Transverse colon (tissue), 3 donors: ENCODE results near the gene BRD2.

ENCODE experiments used
- POLR2A ChIP-seq: fragments of 450-650 bp; IDR thresholded peaks from one replicate; pipeline ENCODE4 v1.6.1; 2016; ENCODE audit warnings: antibody characterized with exemption, mild to moderate bottlenecking, moderate library complexity
- TF ChIP-seq, protein P1 (sequence below), 5 experiments: fragments of 200-600 bp in 3 of 5; fragments of 450-650 bp in 2 of 5; sonication (generic) in 3 of 5; IDR thresholded peaks; 1 replicate in 2 of 5; 2 replicates in 3 of 5; pipeline ENCODE4 v1.5.1; 2016 to 2017; ENCODE audit warnings: antibody characterized with exemption in 5 of 5, inconsistent platforms in 3 of 5, mild to moderate bottlenecking in 2 of 5, moderate library complexity in 1 of 5

GRCh38 chr6:32954267-32954666 is 14.1 kb upstream of the BRD2 start:
- TF ChIP-seq, protein P1, sequence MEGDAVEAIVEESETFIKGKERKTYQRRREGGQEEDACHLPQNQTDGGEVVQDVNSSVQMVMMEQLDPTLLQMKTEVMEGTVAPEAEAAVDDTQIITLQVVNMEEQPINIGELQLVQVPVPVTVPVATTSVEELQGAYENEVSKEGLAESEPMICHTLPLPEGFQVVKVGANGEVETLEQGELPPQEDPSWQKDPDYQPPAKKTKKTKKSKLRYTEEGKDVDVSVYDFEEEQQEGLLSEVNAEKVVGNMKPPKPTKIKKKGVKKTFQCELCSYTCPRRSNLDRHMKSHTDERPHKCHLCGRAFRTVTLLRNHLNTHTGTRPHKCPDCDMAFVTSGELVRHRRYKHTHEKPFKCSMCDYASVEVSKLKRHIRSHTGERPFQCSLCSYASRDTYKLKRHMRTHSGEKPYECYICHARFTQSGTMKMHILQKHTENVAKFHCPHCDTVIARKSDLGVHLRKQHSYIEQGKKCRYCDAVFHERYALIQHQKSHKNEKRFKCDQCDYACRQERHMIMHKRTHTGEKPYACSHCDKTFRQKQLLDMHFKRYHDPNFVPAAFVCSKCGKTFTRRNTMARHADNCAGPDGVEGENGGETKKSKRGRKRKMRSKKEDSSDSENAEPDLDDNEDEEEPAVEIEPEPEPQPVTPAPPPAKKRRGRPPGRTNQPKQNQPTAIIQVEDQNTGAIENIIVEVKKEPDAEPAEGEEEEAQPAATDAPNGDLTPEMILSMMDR (IDR thresholded peaks at IDR 0.05), result no peak
- no peak for TF ChIP-seq POLR2A
